SIG-M5 treated with dmso at 0.1 percent for 504 hours (cell line): ENCODE data around the gene KSR1.
A peak's percentile ranks its signal among the peaks of the same experiment; 100 is the strongest.

Source experiments
- DNase-seq: peaks from one replicate; lab custom pipeline; 2025; ENCODE audit not compliant: unreplicated experiment; lab: John Stamatoyannopoulos, UW

KSR1 gene

GRCh38 chr17:27532269-27533263, 76.3 kb downstream of the KSR1 start:
- DNase-seq: peak; percentile 99

DNA sequence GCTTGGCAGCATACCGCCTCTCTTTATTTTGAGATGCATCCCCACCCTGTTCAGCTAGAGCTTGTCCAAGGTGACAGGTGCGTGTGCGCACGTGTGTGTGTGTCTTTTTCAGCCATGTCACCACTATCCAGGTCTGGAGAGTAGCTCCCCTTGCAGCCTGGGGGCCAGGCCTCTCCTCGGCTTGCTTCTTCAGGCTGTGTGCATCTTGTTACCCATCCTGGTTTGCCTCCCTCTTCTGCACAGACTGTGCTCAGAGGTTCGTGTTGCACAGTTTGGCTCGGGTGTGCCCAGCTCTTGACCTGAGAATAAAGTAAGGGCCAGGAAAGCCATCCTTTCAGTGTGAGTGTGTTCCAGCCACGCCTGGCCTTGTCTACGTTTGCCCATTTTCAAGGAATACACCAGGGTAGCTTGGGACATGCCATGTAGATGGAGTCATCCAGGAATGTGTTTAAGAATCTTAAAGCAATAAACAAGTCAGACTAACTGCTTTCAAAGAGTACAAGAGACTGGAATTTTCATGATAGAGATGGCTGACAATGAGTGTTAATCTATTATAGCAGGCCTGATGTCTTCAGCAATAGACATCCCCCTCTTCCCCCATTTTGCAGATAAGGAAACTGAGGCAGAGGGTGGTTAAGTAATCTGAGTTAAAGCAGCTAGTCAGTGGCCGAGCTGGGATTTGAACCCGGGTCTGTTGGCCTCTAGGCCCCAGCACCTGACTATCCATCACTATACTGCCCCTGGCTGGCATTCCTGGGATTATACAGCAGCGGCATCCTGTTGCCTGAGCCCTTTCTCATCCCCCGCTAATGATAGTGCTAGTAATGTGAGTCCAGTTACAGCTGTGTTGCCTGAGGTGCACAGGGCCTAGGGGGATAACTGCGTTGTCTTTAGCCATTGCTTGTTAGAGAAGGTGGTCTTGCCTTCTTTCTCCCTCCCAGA, 77.9 kb downstream of the KSR1 start:
- DNase-seq: no peak

DNA sequence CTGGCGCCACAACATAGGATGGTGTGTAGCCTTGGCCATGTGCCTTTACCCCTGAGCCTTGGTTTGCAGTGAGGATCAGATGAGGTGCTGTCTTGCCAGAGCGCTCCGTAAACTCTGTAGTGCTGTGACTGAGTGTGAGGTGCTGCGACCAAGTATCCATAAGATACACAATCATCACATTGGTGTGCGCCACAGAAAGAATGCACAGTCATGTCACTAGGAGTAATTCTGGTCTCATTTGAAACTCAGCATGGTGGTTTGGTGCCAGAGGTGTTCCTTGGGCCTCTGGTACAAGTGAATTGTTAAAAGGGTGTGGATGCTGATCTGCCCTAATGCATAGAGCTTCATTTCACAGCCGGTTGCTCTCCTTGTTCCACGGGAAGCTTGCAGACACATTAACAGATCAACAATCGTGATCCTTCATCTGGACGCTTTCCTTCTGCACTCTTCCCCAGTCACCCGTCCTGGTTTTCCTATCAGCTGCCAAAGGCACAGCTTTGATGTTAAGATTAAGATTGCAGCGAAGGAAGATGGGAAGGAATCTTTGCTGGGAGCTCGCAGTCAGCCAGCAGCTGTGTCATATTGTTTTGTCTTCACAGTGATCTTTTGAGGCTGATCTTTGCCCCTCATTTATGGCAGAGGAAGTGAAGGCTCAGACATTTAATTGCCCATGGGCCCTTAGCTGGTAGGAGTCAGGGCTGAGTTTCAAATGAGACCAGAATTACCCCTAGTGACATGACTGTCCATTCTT, 79.1 kb downstream of the KSR1 start:
- no peak for DNase-seq

GRCh38 chr17:27535975-27536374, 79.7 kb downstream of the KSR1 start:
- no peak for DNase-seq

DNA sequence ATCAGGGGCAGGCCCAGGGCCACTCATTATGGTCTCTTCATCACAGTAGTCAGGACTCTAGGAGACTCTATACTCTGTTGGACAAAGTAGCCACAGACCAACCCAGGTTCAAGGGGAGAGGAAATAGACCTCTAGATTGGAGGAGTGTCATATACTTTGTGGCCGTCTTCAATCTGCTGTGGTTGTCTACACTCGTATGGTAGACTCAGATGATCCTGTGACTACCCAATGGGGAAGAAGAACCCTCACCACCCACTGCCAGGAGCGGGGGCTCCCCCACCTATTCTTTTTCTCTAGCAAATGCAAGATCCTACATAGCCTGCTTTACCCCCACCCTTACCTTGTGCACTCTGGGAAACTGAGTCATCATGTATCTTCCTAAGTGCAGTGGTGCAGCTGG, 80.5 kb downstream of the KSR1 start:
- DNase-seq: no peak

DNA sequence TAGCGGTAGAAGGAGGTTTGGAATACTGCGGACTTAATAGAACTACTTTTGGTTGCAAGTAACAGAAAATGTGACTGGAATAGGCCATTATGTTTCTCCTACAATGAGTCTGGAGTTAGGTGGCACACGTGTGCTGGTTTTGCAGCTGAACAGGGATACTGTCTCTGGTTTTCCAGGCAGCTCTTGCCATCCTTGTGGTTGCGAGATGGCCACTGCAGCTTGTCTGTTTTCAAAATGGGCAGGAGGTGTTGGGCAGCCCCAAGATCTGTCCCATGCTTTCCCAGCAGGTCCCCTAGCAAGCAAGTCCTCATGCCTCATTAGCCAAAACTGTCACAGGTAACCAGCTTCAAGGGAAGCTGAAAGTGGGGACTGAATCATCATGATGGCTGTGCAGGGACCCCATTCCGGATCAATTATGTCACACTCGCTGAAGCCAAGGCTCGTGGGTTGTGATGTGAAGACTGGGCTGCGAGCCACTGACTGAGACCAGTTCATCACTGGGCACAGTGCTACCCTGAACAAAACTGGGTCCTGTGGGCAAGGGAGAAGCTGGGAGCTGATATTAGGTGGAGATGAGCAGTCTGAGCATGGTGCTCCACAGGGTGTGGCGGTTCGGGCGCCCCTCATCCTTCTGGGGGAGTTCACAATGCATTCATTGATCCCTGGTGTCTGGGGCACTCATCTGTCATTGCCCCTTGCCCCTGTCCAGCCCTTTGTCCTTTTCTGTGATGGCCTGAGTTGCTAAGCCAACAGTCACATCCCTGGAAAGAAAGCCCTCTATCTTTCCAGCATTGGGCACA, 82.1 kb downstream of the KSR1 start:
- no peak for DNase-seq

DNA sequence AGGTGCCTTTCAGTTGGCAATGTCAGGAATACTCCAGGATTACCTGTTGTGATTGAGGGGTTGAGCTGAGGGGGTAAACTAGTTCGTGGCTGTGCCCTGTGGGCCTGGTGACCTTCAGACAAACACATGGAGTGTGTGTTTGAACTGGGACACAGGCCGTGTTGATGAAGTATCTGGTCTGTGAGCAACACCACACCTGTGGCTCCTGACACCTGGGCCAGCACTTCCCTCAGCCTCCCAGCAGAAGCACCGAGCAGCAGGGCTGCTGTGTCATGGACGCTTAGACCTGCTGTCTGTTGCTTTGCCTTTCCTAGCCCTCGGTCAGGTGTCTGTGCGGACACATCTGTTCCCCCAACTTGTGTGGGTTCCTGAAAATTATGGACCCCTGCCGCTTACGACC, 82.9 kb downstream of the KSR1 start:
- DNase-seq: no peak

DNA sequence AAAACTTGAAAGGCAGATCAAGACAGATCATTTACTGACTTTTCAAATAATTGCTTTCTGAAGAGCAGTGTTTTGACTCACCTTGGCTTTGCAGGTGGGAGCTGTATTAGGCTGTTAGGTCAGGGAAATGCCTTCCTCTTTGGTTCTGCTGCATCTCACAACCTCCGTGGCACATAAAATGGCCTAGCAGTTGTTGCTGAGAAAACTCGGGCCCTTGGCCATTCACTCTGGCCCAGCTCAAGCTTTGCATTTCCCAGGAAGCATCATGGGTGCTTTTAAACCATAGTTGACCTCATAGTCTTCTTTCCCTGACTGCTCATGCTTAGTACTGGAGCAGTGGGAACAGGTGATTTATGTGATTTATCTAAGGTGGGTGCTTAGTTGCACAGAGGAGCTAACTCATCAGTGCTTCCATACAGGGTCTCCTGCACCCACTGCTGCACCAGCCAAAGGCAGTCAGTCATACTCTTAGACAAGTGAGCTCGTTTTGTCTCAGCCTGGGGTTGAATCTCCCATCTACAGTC, 83.6 kb downstream of the KSR1 start:
- no peak for DNase-seq

DNA sequence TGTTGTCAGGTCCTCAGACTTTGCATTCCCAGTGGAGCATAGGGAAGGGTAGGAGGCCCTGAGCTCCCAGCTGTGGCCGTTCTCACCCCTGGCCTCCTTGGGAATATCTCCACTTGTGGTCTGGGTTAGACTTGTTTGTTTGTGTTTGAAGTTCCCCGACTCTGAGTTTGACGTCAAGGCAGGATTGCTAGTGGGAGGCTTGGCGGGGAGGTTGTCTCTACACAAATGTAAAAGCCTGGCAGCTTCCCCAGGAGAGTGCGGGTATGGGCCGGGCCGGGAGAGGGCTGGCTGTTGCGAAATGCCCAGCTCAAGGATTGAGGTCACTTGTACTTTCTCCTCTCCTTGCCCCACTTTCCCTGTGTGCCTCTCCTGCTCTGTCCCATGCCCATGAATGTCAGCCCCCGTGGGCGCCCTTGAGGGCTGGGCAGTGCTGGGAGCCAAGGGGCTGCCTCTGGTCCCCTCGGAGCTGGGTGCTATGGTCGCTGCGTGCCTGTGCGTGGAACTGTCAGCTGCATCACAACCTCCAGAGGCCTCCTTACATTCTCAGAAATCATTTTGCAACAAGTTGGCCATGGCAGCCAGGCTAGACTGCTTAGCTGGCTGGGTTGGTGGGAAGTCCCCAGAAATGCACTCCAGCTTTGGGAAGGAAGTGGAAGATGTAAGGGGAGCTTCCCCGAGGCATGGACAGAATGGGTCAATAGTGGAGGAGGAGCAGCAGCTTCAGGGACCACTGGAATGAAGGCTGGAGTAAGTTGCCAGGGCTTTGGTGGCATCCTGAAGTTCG, 84.3 kb downstream of the KSR1 start:
- DNase-seq: peak; percentile 72

GRCh38 chr17:27541301-27542023, 85.2 kb downstream of the KSR1 start:
- no peak for DNase-seq

DNA sequence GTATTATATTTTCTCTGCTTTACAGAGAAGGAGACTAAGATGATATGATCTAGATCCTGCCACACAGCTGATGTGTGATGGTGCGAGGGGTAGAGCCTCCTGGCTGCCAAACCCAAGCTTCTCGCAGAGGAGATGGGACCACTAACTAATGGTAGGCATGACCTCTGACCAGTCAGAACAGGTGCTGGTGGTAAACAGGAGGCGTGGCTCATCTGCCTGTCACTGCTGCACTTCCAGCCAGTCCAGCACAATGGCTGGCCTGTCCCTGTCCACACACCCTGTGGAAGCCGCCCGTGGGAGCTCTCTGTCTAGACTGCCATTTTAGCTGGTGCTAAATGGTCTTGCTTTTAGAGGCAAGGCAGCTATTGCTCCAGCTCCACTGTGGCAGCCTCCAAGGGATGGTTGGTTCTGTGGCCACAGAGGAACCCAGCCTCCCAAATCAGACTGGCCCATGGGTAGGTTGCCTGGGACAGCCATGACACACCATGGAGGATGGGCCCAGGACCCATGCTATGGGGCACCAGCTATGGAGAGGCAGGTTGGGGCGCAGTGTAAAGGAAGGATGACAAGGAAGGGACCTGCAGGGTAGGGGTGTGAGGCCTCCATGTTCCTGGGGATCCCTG, 86.7 kb downstream of the KSR1 start:
- DNase-seq: no peak

DNA sequence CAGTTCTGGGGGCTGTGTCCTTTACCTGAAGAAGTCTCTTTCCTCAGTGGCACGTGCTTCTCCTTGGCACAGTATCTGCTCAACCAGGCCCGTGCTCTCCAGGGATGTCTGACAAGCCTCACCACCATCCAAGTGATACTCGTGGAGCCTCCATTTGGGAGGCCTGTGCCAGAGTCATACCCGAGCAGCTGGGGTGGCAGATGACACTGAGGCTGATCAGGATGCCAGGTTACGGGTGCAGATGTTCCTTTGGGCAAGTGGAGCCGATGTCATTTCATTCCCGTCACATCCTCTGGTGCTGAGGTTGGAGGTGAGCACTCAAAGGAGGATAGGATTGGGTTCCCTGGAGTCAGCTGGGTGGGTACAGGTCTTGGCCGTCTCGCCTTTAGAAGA, 87.2 kb downstream of the KSR1 start:
- no peak for DNase-seq

- DNase-seq: no peak
These were observed 87.7 kb downstream of the KSR1 start for GRCh38 chr17:27543958-27544349.

- DNase-seq: peak; percentile 82
These were observed 88.3 kb downstream of the KSR1 start for GRCh38 chr17:27544350-27545131.

GRCh38 chr17:27545562-27546229, 89.4 kb downstream of the KSR1 start:
- no peak for DNase-seq

DNA sequence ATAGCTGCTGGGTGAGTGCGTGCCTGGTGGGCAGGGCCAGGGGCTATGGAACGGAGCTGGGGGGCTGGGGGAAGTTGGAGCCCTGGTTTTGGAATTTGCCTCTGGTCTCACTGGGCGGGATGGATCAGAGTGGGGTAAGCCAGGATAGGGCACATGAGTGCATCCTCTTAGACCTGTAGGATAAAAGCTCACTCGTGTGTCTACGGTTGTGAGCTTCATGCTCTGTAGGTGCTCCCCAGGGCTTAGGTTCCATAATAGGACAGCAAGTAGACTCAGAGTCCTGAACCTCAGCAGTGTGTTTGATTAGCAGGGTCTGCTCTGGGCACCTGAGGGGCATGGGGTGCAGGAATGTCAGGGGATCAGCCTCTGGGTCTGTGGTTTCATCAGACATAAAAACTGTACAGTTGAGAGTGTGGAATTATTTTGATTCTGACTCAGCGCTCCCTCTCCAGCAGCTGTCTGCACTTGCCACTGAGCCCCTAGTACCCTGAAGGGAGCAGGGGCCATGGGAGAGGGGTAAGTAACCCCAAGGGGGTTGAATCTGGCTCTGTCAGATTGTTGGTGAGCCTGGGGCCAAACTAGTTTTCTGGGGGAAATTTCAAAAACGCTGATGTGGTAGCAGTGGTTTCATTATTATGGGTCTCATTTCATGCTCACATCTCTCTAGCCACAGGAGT, 90.5 kb downstream of the KSR1 start:
- no peak for DNase-seq
